SK-N-SH (cell line): ENCODE measurements around the gene LRP4. TPM values are rescaled to one million over a fixed set of nuclear protein-coding genes. Genes with fewer than 3 reads are reported as not detected.

Source experiments
- CTCF ChIA-PET: fragments of 300-600, 350-600 bp; formaldehyde crosslinking; extraction: SDS; loops from one replicate; lab custom pipeline; 2021; lab: Yijun Ruan, JAX
- POLR2A ChIA-PET: fragments of 350-600 bp; sonication (Branson Sonifier 250); formaldehyde crosslinking; extraction: SDS; loops from one replicate; lab custom pipeline; 2020; ENCODE audit warnings: antibody characterized with exemption, inconsistent platforms; lab: Yijun Ruan, JAX
- DNase-seq: peaks from one replicate; pipeline ENCODE4 v3.0.0; 2012
- H2AFZ ChIP-seq: fragments of 200-600 bp; sonication (generic); 2 replicates; pipeline ENCODE4 v1.8.1; 2016; ENCODE audit warnings: antibody characterized with exemption, mild to moderate bottlenecking, low read depth
- H3F3A ChIP-seq: fragments of 200-600 bp; sonication (generic); replicated peaks from 2 replicates; pipeline ENCODE3; 2016; ENCODE audit warnings: antibody characterized with exemption, mild to moderate bottlenecking; ENCODE audit not compliant: insufficient read depth
- H3K27ac ChIP-seq, 2 experiments: fragments of 200-500 bp in 1 of 2; fragments of 200-600 bp in 1 of 2; sonication (Bioruptor generic) in 1 of 2; sonication (generic), shearing (Covaris generic) in 1 of 2; 2 replicates each; pipeline versions ENCODE4 v1.5.1 to v1.6.1; 2014 to 2016; ENCODE audit warnings: low read depth in 2 of 2, inconsistent platforms in 1 of 2, low read length in 1 of 2, mild to moderate bottlenecking in 1 of 2, mixed read lengths in 1 of 2
- H3K27me3 ChIP-seq: fragments of 200-600 bp; sonication (generic), shearing (Covaris generic); 2 replicates; pipeline ENCODE4 v1.6.1; 2016; ENCODE audit warnings: mixed run types; ENCODE audit not compliant: insufficient read depth
- H3K36me3 ChIP-seq, 2 experiments: fragments of 200-500 bp in 1 of 2; fragments of 200-600 bp in 1 of 2; sonication (Bioruptor generic) in 1 of 2; sonication (generic) in 1 of 2; replicated peaks in 1 of 2; 2 replicates each; pipeline versions ENCODE3 to v1.5.1; 2014 to 2016; ENCODE audit warnings: low read length in 1 of 2, mild to moderate bottlenecking in 1 of 2; ENCODE audit not compliant: insufficient read depth in 2 of 2, control insufficient read depth in 1 of 2
- H3K4me1 ChIP-seq, 2 experiments: fragments of 200-500 bp in 1 of 2; fragments of 200-600 bp in 1 of 2; sonication (Bioruptor generic) in 1 of 2; sonication (generic), shearing (Covaris generic) in 1 of 2; 2 replicates each; pipeline versions ENCODE4 v1.5.1 to v1.6.1; 2014 to 2016; ENCODE audit warnings: low read depth in 1 of 2, low read length in 1 of 2, mixed run types in 1 of 2; ENCODE audit not compliant: insufficient read depth in 2 of 2, control insufficient read depth in 1 of 2
- H3K4me2 ChIP-seq: fragments of 200-600 bp; sonication (generic), shearing (Covaris generic); 2 replicates; pipeline ENCODE4 v1.6.1; 2017; ENCODE audit warnings: mixed run types
- H3K4me3 ChIP-seq, 2 experiments: fragments of 200-500 bp in 1 of 2; fragments of 200-600 bp in 1 of 2; sonication (Bioruptor generic) in 1 of 2; sonication (generic), shearing (Covaris generic) in 1 of 2; 2 replicates each; pipeline versions ENCODE4 v1.5.1 to v1.8.1; 2014 to 2016; ENCODE audit warnings: low read depth in 2 of 2, inconsistent platforms in 1 of 2, low read length in 1 of 2, mild to moderate bottlenecking in 1 of 2, mixed read lengths in 1 of 2, moderate library complexity in 1 of 2
- H3K79me2 ChIP-seq: fragments of 200-600 bp; sonication (generic); 2 replicates; pipeline ENCODE4 v1.8.1; 2017; ENCODE audit warnings: mild to moderate bottlenecking; ENCODE audit not compliant: insufficient read depth
- H3K9ac ChIP-seq: fragments of 200-600 bp; sonication (generic); 2 replicates; pipeline ENCODE4 v1.6.1; 2017; ENCODE audit warnings: mixed run types
- H3K9me2 ChIP-seq: fragments of 200-600 bp; sonication (generic); 2 replicates; pipeline ENCODE4 v1.6.1; 2017; ENCODE audit warnings: mixed run types
- H3K9me3 ChIP-seq: fragments of 200-600 bp; sonication (generic); 2 replicates; pipeline ENCODE4 v1.6.1; 2017; ENCODE audit warnings: mixed run types, mild to moderate bottlenecking, moderate library complexity
- H4K20me1 ChIP-seq: fragments of 200-600 bp; sonication (generic); 2 replicates; pipeline ENCODE4 v1.6.1; 2017; ENCODE audit warnings: mild to moderate bottlenecking, mixed run types; ENCODE audit not compliant: insufficient read depth
- ELF1 ChIP-seq: IDR thresholded peaks from 2 replicates; pipeline ENCODE4 v1.4.0; 2012
- FOSL2 ChIP-seq: IDR thresholded peaks from 2 replicates; pipeline ENCODE4 v1.4.0; 2012; ENCODE audit warnings: low read depth, mild to moderate bottlenecking, moderate library complexity, borderline replicate concordance
- FOXJ3 ChIP-seq: sonication (generic); formaldehyde crosslinking; IDR thresholded peaks from 2 replicates; pipeline ENCODE4 v1.5.1; 2020; ENCODE audit warnings: mild to moderate bottlenecking, missing genetic modification reagents
- FOXM1 ChIP-seq: IDR thresholded peaks from 2 replicates; pipeline ENCODE4 v1.4.0; 2012; ENCODE audit warnings: low read depth, mild to moderate bottlenecking
- GABPA ChIP-seq: IDR thresholded peaks from 2 replicates; pipeline ENCODE4 v1.4.0; 2012; ENCODE audit warnings: low read depth, mild to moderate bottlenecking
- MXI1 ChIP-seq: IDR thresholded peaks from 2 replicates; pipeline ENCODE4 v1.6.1; 2012; ENCODE audit warnings: mild to moderate bottlenecking, low read depth, low read length, improper control_type of control experiment
- NRF1 ChIP-seq: IDR thresholded peaks from 2 replicates; pipeline ENCODE4 v1.6.1; 2012; ENCODE audit warnings: low read depth, mild to moderate bottlenecking, low read length
- POLR2AphosphoS5 ChIP-seq: IDR thresholded peaks from 2 replicates; pipeline ENCODE4 v1.6.1; 2012; ENCODE audit warnings: low read depth, low read length
- RCOR1 ChIP-seq: fragments of 150-350 bp; IDR thresholded peaks from 2 replicates; pipeline ENCODE4 v1.6.1; 2017; ENCODE audit warnings: antibody characterized with exemption, low read length
- SIN3A ChIP-seq: IDR thresholded peaks from 2 replicates; pipeline ENCODE4 v1.6.1; 2012; ENCODE audit warnings: low read depth, mild to moderate bottlenecking, low read length, moderate library complexity, borderline replicate concordance
- TAF1 ChIP-seq: IDR thresholded peaks from 2 replicates; pipeline ENCODE4 v1.6.1; 2012; ENCODE audit warnings: low read depth, mild to moderate bottlenecking, low read length, moderate library complexity, borderline replicate concordance
- TCF12 ChIP-seq: IDR thresholded peaks from 2 replicates; pipeline ENCODE4 v1.4.0; 2012
- TEAD4 ChIP-seq: IDR thresholded peaks from 2 replicates; pipeline ENCODE4 v1.4.0; 2012; ENCODE audit warnings: mild to moderate bottlenecking, borderline replicate concordance; ENCODE audit not compliant: insufficient read depth
- YY1 ChIP-seq: IDR thresholded peaks from 2 replicates; pipeline ENCODE4 v1.4.0; 2012; ENCODE audit warnings: low read depth, mild to moderate bottlenecking
- whole genome bisulfite sequencing: methylation state at CpG from one replicate; pipeline ENCODE4 v1.1.6; 2017; ENCODE audit warnings: low lambda C conversion rate; 5-methylcytosine and 5-hydroxymethylcytosine counted together
- polyA plus RNA-seq, 3 experiments: library from polyadenylated mRNA; depleted of rRNA; stranded (reverse); fragments of >200 nt; gene quantifications; 2 replicates each; pipeline ENCODE4 v1.2.3, GENCODE V29; 2012
- TF ChIP-seq, protein P1 (sequence below): IDR thresholded peaks from 2 replicates; pipeline ENCODE4 v1.4.0; 2012; ENCODE audit warnings: low read depth, borderline replicate concordance
- TF ChIP-seq, protein P2 (sequence below): IDR thresholded peaks from 2 replicates; pipeline ENCODE4 v1.6.1; 2012; ENCODE audit warnings: mild to moderate bottlenecking, low read depth, low read length, moderate library complexity
- TF ChIP-seq, protein P3 (sequence below): IDR thresholded peaks from 2 replicates; pipeline ENCODE4 v1.4.0; 2012; ENCODE audit warnings: low read depth, borderline replicate concordance
- TF ChIP-seq, protein P4 (sequence below): IDR thresholded peaks from 2 replicates; pipeline ENCODE4 v1.4.0; 2012; ENCODE audit warnings: low read depth
- TF ChIP-seq, protein P5 (sequence below): fragments of 150-350 bp; IDR thresholded peaks from 2 replicates; pipeline ENCODE4 v1.6.1; 2016; ENCODE audit warnings: mild to moderate bottlenecking, low read depth, low read length

Gene LRP4
- polyA plus RNA-seq, 1 of the 3 experiments (the other 2 are of a cell fraction) = 10.9 TPM

DNA sequence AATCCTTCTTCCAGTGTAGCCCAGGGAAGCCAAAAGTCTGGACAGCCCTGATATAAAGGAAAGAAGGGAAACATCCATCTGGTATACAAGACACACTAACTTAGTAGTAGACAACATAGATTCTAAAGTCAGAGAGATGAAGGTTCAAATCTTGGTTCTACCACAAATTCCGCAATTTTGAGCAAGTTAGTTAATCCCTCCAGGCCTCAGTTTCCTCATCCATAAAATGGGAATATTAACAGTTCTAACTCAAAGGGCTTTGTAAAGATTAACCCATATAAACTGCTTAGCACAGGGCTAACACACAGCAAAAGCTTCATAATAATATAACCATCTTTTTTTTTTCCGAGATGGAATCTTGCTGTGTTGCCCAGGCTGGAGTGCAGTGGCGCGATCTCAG, 10.7 kb downstream of the LRP4 start:
- CTCF ChIA-PET = interaction anchor here (0.8 to 2.7 kb wide), 7 partner anchors 9 to 447 kb away, joined by 3 to 22 read pairs (median 3); no protein-coding TSS in a partner anchor
- no peak overlapping the region for H3K4me2 ChIP-seq
- H3K4me3 ChIP-seq = no peak overlapping the region
- 99% methylated on average over 4 of the region's 4 CpGs for WGBS
- no peak for TF ChIP-seq FOSL2
- TF ChIP-seq FOXM1 = no peak
- TF ChIP-seq ELF1 = no peak
- TF ChIP-seq, protein P1, sequence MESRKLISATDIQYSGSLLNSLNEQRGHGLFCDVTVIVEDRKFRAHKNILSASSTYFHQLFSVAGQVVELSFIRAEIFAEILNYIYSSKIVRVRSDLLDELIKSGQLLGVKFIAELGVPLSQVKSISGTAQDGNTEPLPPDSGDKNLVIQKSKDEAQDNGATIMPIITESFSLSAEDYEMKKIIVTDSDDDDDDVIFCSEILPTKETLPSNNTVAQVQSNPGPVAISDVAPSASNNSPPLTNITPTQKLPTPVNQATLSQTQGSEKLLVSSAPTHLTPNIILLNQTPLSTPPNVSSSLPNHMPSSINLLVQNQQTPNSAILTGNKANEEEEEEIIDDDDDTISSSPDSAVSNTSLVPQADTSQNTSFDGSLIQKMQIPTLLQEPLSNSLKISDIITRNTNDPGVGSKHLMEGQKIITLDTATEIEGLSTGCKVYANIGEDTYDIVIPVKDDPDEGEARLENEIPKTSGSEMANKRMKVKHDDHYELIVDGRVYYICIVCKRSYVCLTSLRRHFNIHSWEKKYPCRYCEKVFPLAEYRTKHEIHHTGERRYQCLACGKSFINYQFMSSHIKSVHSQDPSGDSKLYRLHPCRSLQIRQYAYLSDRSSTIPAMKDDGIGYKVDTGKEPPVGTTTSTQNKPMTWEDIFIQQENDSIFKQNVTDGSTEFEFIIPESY = no peak
- TF ChIP-seq, protein P2, sequence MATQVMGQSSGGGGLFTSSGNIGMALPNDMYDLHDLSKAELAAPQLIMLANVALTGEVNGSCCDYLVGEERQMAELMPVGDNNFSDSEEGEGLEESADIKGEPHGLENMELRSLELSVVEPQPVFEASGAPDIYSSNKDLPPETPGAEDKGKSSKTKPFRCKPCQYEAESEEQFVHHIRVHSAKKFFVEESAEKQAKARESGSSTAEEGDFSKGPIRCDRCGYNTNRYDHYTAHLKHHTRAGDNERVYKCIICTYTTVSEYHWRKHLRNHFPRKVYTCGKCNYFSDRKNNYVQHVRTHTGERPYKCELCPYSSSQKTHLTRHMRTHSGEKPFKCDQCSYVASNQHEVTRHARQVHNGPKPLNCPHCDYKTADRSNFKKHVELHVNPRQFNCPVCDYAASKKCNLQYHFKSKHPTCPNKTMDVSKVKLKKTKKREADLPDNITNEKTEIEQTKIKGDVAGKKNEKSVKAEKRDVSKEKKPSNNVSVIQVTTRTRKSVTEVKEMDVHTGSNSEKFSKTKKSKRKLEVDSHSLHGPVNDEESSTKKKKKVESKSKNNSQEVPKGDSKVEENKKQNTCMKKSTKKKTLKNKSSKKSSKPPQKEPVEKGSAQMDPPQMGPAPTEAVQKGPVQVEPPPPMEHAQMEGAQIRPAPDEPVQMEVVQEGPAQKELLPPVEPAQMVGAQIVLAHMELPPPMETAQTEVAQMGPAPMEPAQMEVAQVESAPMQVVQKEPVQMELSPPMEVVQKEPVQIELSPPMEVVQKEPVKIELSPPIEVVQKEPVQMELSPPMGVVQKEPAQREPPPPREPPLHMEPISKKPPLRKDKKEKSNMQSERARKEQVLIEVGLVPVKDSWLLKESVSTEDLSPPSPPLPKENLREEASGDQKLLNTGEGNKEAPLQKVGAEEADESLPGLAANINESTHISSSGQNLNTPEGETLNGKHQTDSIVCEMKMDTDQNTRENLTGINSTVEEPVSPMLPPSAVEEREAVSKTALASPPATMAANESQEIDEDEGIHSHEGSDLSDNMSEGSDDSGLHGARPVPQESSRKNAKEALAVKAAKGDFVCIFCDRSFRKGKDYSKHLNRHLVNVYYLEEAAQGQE = no peak
- TF ChIP-seq, protein P3, sequence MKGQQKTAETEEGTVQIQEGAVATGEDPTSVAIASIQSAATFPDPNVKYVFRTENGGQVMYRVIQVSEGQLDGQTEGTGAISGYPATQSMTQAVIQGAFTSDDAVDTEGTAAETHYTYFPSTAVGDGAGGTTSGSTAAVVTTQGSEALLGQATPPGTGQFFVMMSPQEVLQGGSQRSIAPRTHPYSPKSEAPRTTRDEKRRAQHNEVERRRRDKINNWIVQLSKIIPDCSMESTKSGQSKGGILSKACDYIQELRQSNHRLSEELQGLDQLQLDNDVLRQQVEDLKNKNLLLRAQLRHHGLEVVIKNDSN = no peak
- no peak for TF ChIP-seq MXI1
- no peak for TF ChIP-seq TCF12
- no peak for TF ChIP-seq SIN3A
- TF ChIP-seq TAF1 = no peak
- no peak for TF ChIP-seq NRF1
- peaks cover 4 to 7% of the 10 kb centered on the region in 2 experiments; a peak in 2 of 4 replicates for H3K4me1 ChIP-seq
- POLR2A ChIA-PET = interaction anchor here (0.6 kb wide), 1 partner anchor 154 kb away, joined by 3 read pairs; no protein-coding TSS in a partner anchor
- H3F3A ChIP-seq = no peaks in the 10 kb centered on the region
- H4K20me1 ChIP-seq = no peaks in the 10 kb centered on the region
- H3K9me2 ChIP-seq = no peaks in the 10 kb centered on the region
- no peak overlapping the region for H2AFZ ChIP-seq
- no peak overlapping the region for H3K9ac ChIP-seq
- no peaks in the 10 kb centered on the region for H3K9me3 ChIP-seq
- no peak overlapping the region for H3K27ac ChIP-seq
- H3K79me2 ChIP-seq = peaks cover 19% of the 10 kb centered on the region; the same call in 1 of the 2 replicates
- no peaks in the 10 kb centered on the region for H3K27me3 ChIP-seq
- DNase-seq = no peak
- no peaks in the 10 kb centered on the region for H3K36me3 ChIP-seq

DNA sequence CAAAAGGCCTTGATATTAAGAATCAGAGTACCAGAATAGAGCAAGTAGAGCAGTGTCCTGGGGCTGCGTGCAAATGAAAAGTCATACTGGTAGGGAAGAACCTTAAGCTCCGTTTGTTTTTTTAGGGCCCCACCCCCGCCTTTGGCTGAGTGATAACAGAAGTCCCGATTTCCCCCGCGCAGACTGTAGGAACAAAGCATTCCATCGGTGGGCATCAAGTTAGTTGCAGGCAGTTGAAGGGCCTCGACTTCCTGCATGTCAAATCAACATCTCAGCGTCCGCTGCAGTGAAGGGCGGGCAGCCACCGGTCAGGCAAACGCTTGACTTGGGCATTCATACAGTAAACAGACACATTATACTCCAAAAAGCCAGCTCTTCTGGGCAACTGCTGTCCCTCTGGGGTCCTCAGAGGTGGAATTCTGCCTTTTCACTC, 11.7 kb downstream of the LRP4 start:
- H3F3A ChIP-seq = no peaks in the 10 kb centered on the region
- peaks cover 12% of the 10 kb centered on the region; the same call in 1 of the 2 replicates for H3K79me2 ChIP-seq
- no peaks in the 10 kb centered on the region for H3K9me2 ChIP-seq
- H4K20me1 ChIP-seq = no peaks in the 10 kb centered on the region
- no peak overlapping the region for H3K27ac ChIP-seq
- no peak for DNase-seq
- no peak overlapping the region for H2AFZ ChIP-seq
- no peaks in the 10 kb centered on the region for H3K36me3 ChIP-seq
- CTCF ChIA-PET = interaction anchor here (0.6 to 2.7 kb wide), 6 partner anchors 10 to 448 kb away, joined by 3 to 22 read pairs (median 6); no protein-coding TSS in a partner anchor
- H3K4me2 ChIP-seq = no peak overlapping the region
- 89% methylated on average over 13 of the region's 13 CpGs for WGBS
- no peaks in the 10 kb centered on the region; a peak in 2 of 4 replicates for H3K4me1 ChIP-seq
- no peak overlapping the region for H3K9ac ChIP-seq
- no peak overlapping the region for H3K4me3 ChIP-seq
- no peaks in the 10 kb centered on the region for H3K9me3 ChIP-seq
- POLR2A ChIA-PET = no interaction called here
- no peaks in the 10 kb centered on the region for H3K27me3 ChIP-seq
- TF ChIP-seq FOXJ3 (CRISPR knock-in tag) (no peak), MXI1 (no peak), YY1 (no peak), FOSL2 (no peak), ELF1 (no peak), TAF1 (no peak), POLR2AphosphoS5 (no peak), TEAD4 (no peak), NRF1 (no peak), GABPA (no peak), RCOR1 (no peak), FOXM1 (no peak)
- TF ChIP-seq, protein P3 = no peak
- TF ChIP-seq, protein P4, sequence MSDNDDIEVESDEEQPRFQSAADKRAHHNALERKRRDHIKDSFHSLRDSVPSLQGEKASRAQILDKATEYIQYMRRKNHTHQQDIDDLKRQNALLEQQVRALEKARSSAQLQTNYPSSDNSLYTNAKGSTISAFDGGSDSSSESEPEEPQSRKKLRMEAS = no peak
- TF ChIP-seq, protein P5, sequence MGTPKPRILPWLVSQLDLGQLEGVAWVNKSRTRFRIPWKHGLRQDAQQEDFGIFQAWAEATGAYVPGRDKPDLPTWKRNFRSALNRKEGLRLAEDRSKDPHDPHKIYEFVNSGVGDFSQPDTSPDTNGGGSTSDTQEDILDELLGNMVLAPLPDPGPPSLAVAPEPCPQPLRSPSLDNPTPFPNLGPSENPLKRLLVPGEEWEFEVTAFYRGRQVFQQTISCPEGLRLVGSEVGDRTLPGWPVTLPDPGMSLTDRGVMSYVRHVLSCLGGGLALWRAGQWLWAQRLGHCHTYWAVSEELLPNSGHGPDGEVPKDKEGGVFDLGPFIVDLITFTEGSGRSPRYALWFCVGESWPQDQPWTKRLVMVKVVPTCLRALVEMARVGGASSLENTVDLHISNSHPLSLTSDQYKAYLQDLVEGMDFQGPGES = no peak
